GM23338 (cell line): Measurements from ENCODE around the gene ERCC5. TPM values are rescaled to one million over a fixed set of nuclear protein-coding genes. Genes with fewer than 3 reads are reported as not detected.

Experiments used
- ATAC-seq: fragments of 200-7000 bp; cut with Tn5 transposase; 3 replicates; pipeline ENCODE4 v1.9.1; 2020
- DNase-seq: peaks from one replicate; pipeline ENCODE4 v3.0.0-alpha.2; 2015; ENCODE audit warnings: low spot score
- H2AFZ ChIP-seq: fragments of 200-600 bp; sonication (generic); 2 replicates; pipeline ENCODE4 v1.8.0; 2016; ENCODE audit warnings: antibody characterized with exemption, mild to moderate bottlenecking, moderate library complexity
- H3F3A ChIP-seq: fragments of 200-600 bp; sonication (generic); replicated peaks from 2 replicates; pipeline ENCODE4 v1.8.0; 2017; ENCODE audit warnings: antibody characterized with exemption, mixed run types, low read depth
- H3K27ac ChIP-seq: fragments of 200-600 bp; sonication (generic); 2 replicates; pipeline ENCODE4 v1.6.1; 2016; ENCODE audit warnings: low read depth
- H3K27me3 ChIP-seq: fragments of 200-600 bp; sonication (generic); 2 replicates; pipeline ENCODE4 v1.8.0; 2016; ENCODE audit warnings: mild to moderate bottlenecking, mixed run types, moderate library complexity; ENCODE audit not compliant: insufficient read depth
- H3K36me3 ChIP-seq: fragments of 200-600 bp; sonication (generic); 2 replicates; pipeline ENCODE4 v1.8.0; 2016; ENCODE audit warnings: mild to moderate bottlenecking; ENCODE audit not compliant: insufficient read depth
- H3K4me1 ChIP-seq: fragments of 200-600 bp; sonication (generic); 2 replicates; pipeline ENCODE4 v1.8.0; 2016; ENCODE audit warnings: mild to moderate bottlenecking, moderate library complexity; ENCODE audit not compliant: insufficient read depth
- H3K4me2 ChIP-seq: fragments of 200-600 bp; sonication (generic); 2 replicates; pipeline ENCODE4 v1.7.1; 2017; ENCODE audit warnings: mixed run types
- H3K4me3 ChIP-seq: fragments of 200-600 bp; sonication (generic); 2 replicates; pipeline ENCODE4 v1.6.1; 2016; ENCODE audit warnings: mixed run types
- H3K79me2 ChIP-seq: fragments of 200-600 bp; sonication (generic); replicated peaks from 2 replicates; pipeline ENCODE4 v1.8.0; 2017; ENCODE audit warnings: mild to moderate bottlenecking; ENCODE audit not compliant: insufficient read depth
- H3K9me2 ChIP-seq: fragments of 200-600 bp; sonication (generic); 2 replicates; pipeline ENCODE4 v1.8.0; 2017; ENCODE audit not compliant: insufficient read depth
- H4K20me1 ChIP-seq: fragments of 200-600 bp; sonication (generic); replicated peaks from 2 replicates; pipeline ENCODE4 v1.8.0; 2017; ENCODE audit warnings: mild to moderate bottlenecking; ENCODE audit not compliant: insufficient read depth
- H3K27ac Mint-ChIP-seq: 2 replicates; pipeline ENCODE4 v1.8.0; 2020; ENCODE audit warnings: inconsistent platforms, mild to moderate bottlenecking, moderate library complexity, mixed read lengths
- H3K27me3 Mint-ChIP-seq: 3 replicates; pipeline ENCODE4 v1.8.0; 2022; ENCODE audit warnings: low read depth, mild to moderate bottlenecking, moderate library complexity, mixed read lengths, inconsistent platforms; ENCODE audit not compliant: insufficient read depth, poor library complexity
- H3K36me3 Mint-ChIP-seq: 3 replicates; pipeline ENCODE4 v1.8.0; 2021; ENCODE audit warnings: low read depth, mild to moderate bottlenecking, inconsistent platforms, moderate library complexity, mixed read lengths
- H3K4me1 Mint-ChIP-seq: 3 replicates; pipeline ENCODE4 v1.8.0; 2020; ENCODE audit warnings: mild to moderate bottlenecking, inconsistent platforms, mixed read lengths
- H3K4me3 Mint-ChIP-seq: 3 replicates; pipeline ENCODE4 v1.8.0; 2021; ENCODE audit warnings: moderate library complexity, mild to moderate bottlenecking, inconsistent platforms, mixed read lengths
- H3K9me3 Mint-ChIP-seq: 3 replicates; pipeline ENCODE4 v1.8.0; 2020; ENCODE audit warnings: moderate library complexity, mild to moderate bottlenecking, inconsistent platforms, mixed read lengths
- CREB1 ChIP-seq: fragments of 250-450 bp; sonication (Bioruptor Pico); IDR thresholded peaks from 2 replicates; pipeline ENCODE4 v1.5.0; 2020; ENCODE audit warnings: low read depth, mild to moderate bottlenecking, moderate library complexity
- EZH2 ChIP-seq: fragments of 200-600 bp; sonication (generic); IDR thresholded peaks from one replicate; pipeline ENCODE4 v1.8.0; 2017; ENCODE audit warnings: antibody characterized with exemption, mild to moderate bottlenecking, low read depth; ENCODE audit not compliant: unreplicated experiment
- POLR2AphosphoS5 ChIP-seq: IDR thresholded peaks from 2 replicates; pipeline ENCODE4 v1.6.1; 2016; ENCODE audit warnings: antibody characterized with exemption, low read depth
- ZNF114 ChIP-seq: fragments of 250-450 bp; sonication (Bioruptor Pico); IDR thresholded peaks from 2 replicates; pipeline ENCODE4 v1.5.0; 2020; ENCODE audit warnings: mild to moderate bottlenecking, moderate library complexity
- polyA plus RNA-seq: library from polyadenylated mRNA; unstranded; fragments of >200 nt; fragmentation: Nextera tagmentation; extraction: Ambion mirVana; gene quantifications from 2 replicates; pipeline ENCODE4 v1.2.1, GENCODE V29; 2016
- total RNA-seq: library from RNA; depleted of rRNA; stranded (reverse); fragments of >200 nt; shearing (Covaris generic); gene quantifications from 2 replicates; pipeline ENCODE4 v1.2.3, GENCODE V29; 2014
- TF ChIP-seq, protein P1 (sequence below): IDR thresholded peaks from one replicate; pipeline ENCODE4 v1.6.1; 2018; ENCODE audit warnings: antibody characterized with exemption; ENCODE audit not compliant: unreplicated experiment
- TF ChIP-seq, protein P2 (sequence below), 2 experiments: fragments of 200-600 bp in 1 of 2; sonication (generic) in 1 of 2; conservative IDR thresholded peaks; 2 replicates each; pipeline versions ENCODE4 v1.5.1 to v1.6.1; 2016 to 2017; ENCODE audit warnings: antibody characterized with exemption in 2 of 2, low read depth in 2 of 2, mild to moderate bottlenecking in 2 of 2, moderate library complexity in 1 of 2
- TF ChIP-seq, protein P3 (sequence below): IDR thresholded peaks from 2 replicates; pipeline ENCODE4 v1.6.1; 2016; ENCODE audit warnings: antibody characterized with exemption
- TF ChIP-seq, protein P4 (sequence below): fragments of 250-450 bp; sonication (Bioruptor Pico); IDR thresholded peaks from 2 replicates; pipeline ENCODE4 v1.5.0; 2020; ENCODE audit warnings: mild to moderate bottlenecking, moderate library complexity

Gene ERCC5
- total and polyA plus RNA-seq, 2 experiments from 2014 or later, result 25.4 to 26.2 TPM

DNA sequence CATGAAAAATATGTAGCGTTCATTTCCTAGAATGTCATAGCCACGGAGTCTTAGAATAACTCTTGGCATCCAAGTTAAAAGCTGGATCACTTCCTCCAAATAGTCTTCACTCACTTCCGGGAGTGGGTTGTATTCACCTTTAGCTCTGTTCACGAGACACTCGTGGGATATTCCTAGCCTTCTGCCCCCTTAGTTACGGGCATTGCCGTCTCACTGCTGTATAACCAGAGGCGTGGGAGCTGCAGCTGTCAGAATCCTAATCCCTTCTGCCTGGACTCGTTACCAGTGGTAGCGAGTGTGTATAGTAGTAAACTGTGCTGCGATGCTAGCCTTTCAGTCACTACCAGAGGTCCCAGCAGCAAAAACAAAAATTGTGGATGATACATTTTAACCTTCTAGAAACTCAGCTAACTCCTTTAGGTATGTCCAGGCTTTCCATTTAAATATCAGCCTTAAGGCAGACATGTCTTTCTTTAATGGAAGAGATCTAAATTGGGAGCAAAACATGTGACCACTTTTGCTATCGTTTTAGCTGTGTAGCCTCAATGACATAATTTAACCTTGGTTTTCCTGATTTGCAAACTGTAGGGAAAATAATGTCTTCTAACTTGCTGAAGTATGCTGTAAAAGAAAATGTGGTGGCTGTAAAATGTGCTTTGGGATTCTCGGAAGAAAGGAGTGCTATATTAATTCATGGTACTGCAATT lies 34.1 kb downstream of the ERCC5 start (continued):
- TF ChIP-seq, protein P1, sequence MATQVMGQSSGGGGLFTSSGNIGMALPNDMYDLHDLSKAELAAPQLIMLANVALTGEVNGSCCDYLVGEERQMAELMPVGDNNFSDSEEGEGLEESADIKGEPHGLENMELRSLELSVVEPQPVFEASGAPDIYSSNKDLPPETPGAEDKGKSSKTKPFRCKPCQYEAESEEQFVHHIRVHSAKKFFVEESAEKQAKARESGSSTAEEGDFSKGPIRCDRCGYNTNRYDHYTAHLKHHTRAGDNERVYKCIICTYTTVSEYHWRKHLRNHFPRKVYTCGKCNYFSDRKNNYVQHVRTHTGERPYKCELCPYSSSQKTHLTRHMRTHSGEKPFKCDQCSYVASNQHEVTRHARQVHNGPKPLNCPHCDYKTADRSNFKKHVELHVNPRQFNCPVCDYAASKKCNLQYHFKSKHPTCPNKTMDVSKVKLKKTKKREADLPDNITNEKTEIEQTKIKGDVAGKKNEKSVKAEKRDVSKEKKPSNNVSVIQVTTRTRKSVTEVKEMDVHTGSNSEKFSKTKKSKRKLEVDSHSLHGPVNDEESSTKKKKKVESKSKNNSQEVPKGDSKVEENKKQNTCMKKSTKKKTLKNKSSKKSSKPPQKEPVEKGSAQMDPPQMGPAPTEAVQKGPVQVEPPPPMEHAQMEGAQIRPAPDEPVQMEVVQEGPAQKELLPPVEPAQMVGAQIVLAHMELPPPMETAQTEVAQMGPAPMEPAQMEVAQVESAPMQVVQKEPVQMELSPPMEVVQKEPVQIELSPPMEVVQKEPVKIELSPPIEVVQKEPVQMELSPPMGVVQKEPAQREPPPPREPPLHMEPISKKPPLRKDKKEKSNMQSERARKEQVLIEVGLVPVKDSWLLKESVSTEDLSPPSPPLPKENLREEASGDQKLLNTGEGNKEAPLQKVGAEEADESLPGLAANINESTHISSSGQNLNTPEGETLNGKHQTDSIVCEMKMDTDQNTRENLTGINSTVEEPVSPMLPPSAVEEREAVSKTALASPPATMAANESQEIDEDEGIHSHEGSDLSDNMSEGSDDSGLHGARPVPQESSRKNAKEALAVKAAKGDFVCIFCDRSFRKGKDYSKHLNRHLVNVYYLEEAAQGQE, result no peak
- no peak for TF ChIP-seq CREB1 (CRISPR knock-in tag)
- TF ChIP-seq, protein P2, sequence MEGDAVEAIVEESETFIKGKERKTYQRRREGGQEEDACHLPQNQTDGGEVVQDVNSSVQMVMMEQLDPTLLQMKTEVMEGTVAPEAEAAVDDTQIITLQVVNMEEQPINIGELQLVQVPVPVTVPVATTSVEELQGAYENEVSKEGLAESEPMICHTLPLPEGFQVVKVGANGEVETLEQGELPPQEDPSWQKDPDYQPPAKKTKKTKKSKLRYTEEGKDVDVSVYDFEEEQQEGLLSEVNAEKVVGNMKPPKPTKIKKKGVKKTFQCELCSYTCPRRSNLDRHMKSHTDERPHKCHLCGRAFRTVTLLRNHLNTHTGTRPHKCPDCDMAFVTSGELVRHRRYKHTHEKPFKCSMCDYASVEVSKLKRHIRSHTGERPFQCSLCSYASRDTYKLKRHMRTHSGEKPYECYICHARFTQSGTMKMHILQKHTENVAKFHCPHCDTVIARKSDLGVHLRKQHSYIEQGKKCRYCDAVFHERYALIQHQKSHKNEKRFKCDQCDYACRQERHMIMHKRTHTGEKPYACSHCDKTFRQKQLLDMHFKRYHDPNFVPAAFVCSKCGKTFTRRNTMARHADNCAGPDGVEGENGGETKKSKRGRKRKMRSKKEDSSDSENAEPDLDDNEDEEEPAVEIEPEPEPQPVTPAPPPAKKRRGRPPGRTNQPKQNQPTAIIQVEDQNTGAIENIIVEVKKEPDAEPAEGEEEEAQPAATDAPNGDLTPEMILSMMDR (conservative IDR thresholded peaks at IDR 0.05; ENCODE audit: low read depth in 2 of 2), result no peak
- TF ChIP-seq, protein P3, sequence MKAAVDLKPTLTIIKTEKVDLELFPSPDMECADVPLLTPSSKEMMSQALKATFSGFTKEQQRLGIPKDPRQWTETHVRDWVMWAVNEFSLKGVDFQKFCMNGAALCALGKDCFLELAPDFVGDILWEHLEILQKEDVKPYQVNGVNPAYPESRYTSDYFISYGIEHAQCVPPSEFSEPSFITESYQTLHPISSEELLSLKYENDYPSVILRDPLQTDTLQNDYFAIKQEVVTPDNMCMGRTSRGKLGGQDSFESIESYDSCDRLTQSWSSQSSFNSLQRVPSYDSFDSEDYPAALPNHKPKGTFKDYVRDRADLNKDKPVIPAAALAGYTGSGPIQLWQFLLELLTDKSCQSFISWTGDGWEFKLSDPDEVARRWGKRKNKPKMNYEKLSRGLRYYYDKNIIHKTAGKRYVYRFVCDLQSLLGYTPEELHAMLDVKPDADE, result no peak

DNA sequence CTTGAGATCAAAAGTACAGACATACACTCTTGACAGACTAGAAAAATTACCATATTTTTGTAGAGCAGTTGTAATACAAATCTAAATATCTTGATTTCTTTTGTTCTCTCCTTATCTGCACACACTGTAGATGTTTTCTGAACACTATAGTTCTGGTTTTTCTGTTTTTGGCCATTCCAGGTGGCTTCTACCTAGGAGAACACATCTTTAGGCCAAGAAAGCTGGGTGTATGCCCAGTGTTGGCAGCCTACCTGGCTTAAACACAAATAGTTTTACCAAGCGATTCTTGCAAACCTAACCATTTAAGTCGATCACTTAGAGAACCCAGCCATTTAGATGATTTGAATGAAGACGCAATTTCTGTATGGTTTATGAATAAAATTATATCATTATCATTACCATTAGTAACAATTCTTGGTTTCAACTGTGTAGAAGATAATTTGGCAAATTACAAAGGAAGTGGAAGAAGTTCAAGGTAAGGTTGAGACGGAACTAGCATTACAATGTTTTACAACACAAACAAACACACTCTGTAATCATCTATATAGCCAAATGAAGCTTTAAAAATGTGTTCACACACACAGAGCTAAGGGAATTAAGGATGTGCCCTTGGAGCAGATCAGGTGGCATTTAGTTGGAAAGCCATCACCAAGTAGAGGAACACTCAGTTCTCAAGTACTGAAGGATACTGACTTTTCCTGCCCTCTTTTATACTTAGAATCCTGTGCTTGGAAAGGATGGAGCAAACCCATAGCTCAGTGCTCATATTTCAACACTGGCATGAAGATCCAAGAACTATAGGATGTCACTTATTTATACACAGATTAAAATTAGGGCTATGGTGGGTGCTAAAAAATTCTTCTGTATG lies 36.2 kb downstream of the ERCC5 start:
- no peaks in the 10 kb centered on the region for H3K27me3 ChIP-seq
- Mint-ChIP-seq H3K27me3 (no peaks in the 10 kb centered on the region), H3K36me3 (no peaks in the 10 kb centered on the region), H3K4me3 (no peak overlapping the region), H3K27ac (no peak overlapping the region), H3K4me1 (peaks cover 3% of the 10 kb centered on the region), H3K9me3 (no peaks in the 10 kb centered on the region)
- no peak overlapping the region for H3K4me3 ChIP-seq
- no peak overlapping the region for H3K4me2 ChIP-seq
- H3K4me1 ChIP-seq, result peaks cover 1% of the 10 kb centered on the region; the same call in 1 of the 2 replicates
- no peaks in the 10 kb centered on the region for H3F3A ChIP-seq
- H2AFZ ChIP-seq, result no peak overlapping the region
- no peaks in the 10 kb centered on the region for H3K36me3 ChIP-seq
- no peaks in the 10 kb centered on the region for H4K20me1 ChIP-seq
- no peak overlapping the region for H3K27ac ChIP-seq
- ATAC-seq (no peak), DNase-seq (no peak)
- H3K9me2 ChIP-seq, result no peaks in the 10 kb centered on the region
- no peaks in the 10 kb centered on the region for H3K79me2 ChIP-seq
- TF ChIP-seq POLR2AphosphoS5 (no peak), ZNF114 (CRISPR knock-in tag) (no peak), EZH2 (no peak)
- TF ChIP-seq, protein P4, sequence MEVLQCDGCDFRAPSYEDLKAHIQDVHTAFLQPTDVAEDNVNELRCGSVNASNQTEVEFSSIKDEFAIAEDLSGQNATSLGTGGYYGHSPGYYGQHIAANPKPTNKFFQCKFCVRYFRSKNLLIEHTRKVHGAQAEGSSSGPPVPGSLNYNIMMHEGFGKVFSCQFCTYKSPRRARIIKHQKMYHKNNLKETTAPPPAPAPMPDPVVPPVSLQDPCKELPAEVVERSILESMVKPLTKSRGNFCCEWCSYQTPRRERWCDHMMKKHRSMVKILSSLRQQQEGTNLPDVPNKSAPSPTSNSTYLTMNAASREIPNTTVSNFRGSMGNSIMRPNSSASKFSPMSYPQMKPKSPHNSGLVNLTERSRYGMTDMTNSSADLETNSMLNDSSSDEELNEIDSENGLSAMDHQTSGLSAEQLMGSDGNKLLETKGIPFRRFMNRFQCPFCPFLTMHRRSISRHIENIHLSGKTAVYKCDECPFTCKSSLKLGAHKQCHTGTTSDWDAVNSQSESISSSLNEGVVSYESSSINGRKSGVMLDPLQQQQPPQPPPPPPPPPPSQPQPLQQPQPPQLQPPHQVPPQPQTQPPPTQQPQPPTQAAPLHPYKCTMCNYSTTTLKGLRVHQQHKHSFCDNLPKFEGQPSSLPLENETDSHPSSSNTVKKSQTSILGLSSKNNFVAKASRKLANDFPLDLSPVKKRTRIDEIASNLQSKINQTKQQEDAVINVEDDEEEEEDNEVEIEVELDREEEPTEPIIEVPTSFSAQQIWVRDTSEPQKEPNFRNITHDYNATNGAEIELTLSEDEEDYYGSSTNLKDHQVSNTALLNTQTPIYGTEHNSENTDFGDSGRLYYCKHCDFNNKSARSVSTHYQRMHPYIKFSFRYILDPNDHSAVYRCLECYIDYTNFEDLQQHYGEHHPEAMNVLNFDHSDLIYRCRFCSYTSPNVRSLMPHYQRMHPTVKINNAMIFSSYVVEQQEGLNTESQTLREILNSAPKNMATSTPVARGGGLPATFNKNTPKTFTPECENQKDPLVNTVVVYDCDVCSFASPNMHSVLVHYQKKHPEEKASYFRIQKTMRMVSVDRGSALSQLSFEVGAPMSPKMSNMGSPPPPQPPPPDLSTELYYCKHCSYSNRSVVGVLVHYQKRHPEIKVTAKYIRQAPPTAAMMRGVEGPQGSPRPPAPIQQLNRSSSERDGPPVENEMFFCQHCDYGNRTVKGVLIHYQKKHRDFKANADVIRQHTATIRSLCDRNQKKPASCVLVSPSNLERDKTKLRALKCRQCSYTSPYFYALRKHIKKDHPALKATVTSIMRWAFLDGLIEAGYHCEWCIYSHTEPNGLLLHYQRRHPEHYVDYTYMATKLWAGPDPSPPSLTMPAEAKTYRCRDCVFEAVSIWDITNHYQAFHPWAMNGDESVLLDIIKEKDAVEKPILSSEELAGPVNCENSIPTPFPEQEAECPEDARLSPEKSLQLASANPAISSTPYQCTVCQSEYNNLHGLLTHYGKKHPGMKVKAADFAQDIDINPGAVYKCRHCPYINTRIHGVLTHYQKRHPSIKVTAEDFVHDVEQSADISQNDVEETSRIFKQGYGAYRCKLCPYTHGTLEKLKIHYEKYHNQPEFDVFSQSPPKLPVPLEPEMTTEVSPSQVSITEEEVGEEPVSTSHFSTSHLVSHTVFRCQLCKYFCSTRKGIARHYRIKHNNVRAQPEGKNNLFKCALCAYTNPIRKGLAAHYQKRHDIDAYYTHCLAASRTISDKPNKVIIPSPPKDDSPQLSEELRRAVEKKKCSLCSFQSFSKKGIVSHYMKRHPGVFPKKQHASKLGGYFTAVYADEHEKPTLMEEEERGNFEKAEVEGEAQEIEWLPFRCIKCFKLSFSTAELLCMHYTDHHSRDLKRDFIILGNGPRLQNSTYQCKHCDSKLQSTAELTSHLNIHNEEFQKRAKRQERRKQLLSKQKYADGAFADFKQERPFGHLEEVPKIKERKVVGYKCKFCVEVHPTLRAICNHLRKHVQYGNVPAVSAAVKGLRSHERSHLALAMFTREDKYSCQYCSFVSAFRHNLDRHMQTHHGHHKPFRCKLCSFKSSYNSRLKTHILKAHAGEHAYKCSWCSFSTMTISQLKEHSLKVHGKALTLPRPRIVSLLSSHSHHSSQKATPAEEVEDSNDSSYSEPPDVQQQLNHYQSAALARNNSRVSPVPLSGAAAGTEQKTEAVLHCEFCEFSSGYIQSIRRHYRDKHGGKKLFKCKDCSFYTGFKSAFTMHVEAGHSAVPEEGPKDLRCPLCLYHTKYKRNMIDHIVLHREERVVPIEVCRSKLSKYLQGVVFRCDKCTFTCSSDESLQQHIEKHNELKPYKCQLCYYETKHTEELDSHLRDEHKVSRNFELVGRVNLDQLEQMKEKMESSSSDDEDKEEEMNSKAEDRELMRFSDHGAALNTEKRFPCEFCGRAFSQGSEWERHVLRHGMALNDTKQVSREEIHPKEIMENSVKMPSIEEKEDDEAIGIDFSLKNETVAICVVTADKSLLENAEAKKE (CRISPR knock-in tag), result no peak
